Neutrophil (primary cell): Measurements from ENCODE around the gene GADL1.

Source experiments
- H3K27ac ChIP-seq: fragments of 200-600 bp; sonication (generic); 2 replicates; pipeline ENCODE4 v1.5.1; 2016; ENCODE audit warnings: mild to moderate bottlenecking, moderate library complexity
- H3K27me3 ChIP-seq: fragments of 200-600 bp; sonication (generic); 2 replicates; pipeline ENCODE4 v1.6.0; 2016; ENCODE audit warnings: mild to moderate bottlenecking
- H3K36me3 ChIP-seq: fragments of 200-600 bp; sonication (generic); 2 replicates; pipeline ENCODE4 v1.5.1; 2017
- H3K4me1 ChIP-seq, 2 experiments: fragments of 200-600 bp in 1 of 2; sonication (generic) in 1 of 2; 1 replicate in 1 of 2; 2 replicates in 1 of 2; pipeline versions ENCODE4 v1.5.1 to v1.6.1; 2013 to 2016; ENCODE audit warnings: low read depth in 1 of 2, low read length in 1 of 2, mild to moderate bottlenecking in 1 of 2, moderate library complexity in 1 of 2; ENCODE audit not compliant: control insufficient read depth in 1 of 2, insufficient read depth in 1 of 2
- H3K4me3 ChIP-seq, 2 experiments: fragments of 200-600 bp in 1 of 2; sonication (generic) in 1 of 2; 1 replicate in 1 of 2; 2 replicates in 1 of 2; pipeline ENCODE4 v1.5.1; 2013 to 2016; ENCODE audit warnings: low read depth in 1 of 2, low read length in 1 of 2, mild to moderate bottlenecking in 1 of 2, moderate library complexity in 1 of 2
- H3K9me3 ChIP-seq: fragments of 200-600 bp; sonication (generic); 2 replicates; pipeline ENCODE4 v1.5.1; 2016
- TF ChIP-seq, protein P1 (sequence below): fragments of 200-600 bp; sonication (generic); IDR thresholded peaks from 2 replicates; pipeline ENCODE4 v1.5.1; 2016; ENCODE audit warnings: antibody characterized with exemption

Gene GADL1

DNA sequence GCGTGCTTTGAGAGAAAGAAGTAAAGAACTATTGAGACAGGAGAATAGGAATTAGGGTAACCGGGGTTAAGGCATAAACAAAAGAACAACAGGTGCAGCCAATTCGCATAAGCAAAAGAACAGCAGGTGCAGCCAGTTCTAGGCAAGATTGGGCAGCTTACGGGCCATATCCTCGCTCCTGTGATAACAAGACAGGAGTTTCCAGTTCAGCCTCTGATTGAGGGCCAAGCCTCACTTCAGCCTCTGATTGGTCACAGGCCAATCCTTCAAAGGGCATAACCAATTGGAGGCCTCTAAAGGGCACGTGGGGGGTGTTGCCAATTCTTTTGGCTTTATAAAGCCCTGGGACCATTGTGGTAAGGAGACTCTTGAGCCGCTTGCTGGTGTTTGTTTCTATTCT, 143.5 kb downstream of the GADL1 start:
- peaks cover 7 to 11% of the 10 kb centered on the region in 2 experiments for H3K4me1 ChIP-seq
- H3K27me3 ChIP-seq: no peaks in the 10 kb centered on the region
- no peak overlapping the region for H3K27ac ChIP-seq
- TF ChIP-seq, protein P1, sequence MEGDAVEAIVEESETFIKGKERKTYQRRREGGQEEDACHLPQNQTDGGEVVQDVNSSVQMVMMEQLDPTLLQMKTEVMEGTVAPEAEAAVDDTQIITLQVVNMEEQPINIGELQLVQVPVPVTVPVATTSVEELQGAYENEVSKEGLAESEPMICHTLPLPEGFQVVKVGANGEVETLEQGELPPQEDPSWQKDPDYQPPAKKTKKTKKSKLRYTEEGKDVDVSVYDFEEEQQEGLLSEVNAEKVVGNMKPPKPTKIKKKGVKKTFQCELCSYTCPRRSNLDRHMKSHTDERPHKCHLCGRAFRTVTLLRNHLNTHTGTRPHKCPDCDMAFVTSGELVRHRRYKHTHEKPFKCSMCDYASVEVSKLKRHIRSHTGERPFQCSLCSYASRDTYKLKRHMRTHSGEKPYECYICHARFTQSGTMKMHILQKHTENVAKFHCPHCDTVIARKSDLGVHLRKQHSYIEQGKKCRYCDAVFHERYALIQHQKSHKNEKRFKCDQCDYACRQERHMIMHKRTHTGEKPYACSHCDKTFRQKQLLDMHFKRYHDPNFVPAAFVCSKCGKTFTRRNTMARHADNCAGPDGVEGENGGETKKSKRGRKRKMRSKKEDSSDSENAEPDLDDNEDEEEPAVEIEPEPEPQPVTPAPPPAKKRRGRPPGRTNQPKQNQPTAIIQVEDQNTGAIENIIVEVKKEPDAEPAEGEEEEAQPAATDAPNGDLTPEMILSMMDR: no peak
- no peaks in the 10 kb centered on the region for H3K36me3 ChIP-seq
- no peaks in the 10 kb centered on the region for H3K9me3 ChIP-seq
- no peak overlapping the region for H3K4me3 ChIP-seq

DNA sequence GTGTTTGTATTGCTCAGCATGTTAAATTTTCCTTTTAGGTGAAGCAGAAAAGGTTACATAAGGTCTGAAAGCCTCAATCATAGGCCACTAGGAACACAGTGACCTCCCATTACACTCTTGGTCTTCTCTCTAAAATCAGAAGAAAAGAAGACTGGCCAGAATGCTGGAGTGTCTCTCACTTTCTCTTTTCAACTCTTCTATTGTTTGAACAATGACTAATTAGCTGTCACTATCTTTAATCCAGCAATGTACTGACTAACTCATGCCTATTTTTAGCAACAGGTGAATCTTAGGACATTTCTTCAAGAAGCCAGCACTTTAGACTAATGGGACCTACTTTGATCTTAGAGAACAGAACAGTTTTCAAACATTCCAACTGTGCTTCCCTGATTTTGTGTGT, 145.2 kb downstream of the GADL1 start:
- TF ChIP-seq, protein P1: no peak
- Histone ChIP-seq H3K36me3 (no peaks in the 10 kb centered on the region), H3K27ac (no peak overlapping the region), H3K4me3 (no peak overlapping the region), H3K27me3 (no peaks in the 10 kb centered on the region), H3K4me1 (peaks cover 7 to 11% of the 10 kb centered on the region in 2 experiments), H3K9me3 (no peaks in the 10 kb centered on the region)

DNA sequence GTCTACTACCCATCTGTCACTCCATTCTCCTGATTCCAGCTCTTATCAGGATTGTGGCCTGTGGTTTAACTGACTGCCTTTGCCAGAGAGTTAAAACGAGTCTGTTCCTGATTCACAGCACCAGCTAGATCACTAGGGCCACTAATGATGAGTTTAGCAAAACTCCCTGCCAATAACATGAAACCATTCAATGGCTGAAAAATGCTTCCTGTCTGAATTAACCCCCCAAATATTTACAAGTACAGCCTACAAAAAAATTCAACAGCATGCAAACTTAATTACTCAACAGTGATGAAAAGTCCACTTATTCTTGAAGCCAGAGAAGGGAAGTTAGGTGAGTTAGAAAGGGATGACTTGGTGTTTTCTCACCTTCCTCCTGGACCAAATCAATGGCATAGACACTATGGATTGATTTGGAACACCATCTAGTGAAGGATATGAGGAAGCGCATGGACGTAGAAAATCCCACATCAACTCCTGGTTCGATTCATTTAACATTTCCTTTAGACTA, 146.6 kb downstream of the GADL1 start:
- H3K27ac ChIP-seq: no peak overlapping the region
- no peak overlapping the region for H3K4me3 ChIP-seq
- no peaks in the 10 kb centered on the region for H3K27me3 ChIP-seq
- peaks cover 3 to 7% of the 10 kb centered on the region in 2 experiments for H3K4me1 ChIP-seq
- no peaks in the 10 kb centered on the region for H3K36me3 ChIP-seq
- no peaks in the 10 kb centered on the region for H3K9me3 ChIP-seq
- TF ChIP-seq, protein P1: no peak

DNA sequence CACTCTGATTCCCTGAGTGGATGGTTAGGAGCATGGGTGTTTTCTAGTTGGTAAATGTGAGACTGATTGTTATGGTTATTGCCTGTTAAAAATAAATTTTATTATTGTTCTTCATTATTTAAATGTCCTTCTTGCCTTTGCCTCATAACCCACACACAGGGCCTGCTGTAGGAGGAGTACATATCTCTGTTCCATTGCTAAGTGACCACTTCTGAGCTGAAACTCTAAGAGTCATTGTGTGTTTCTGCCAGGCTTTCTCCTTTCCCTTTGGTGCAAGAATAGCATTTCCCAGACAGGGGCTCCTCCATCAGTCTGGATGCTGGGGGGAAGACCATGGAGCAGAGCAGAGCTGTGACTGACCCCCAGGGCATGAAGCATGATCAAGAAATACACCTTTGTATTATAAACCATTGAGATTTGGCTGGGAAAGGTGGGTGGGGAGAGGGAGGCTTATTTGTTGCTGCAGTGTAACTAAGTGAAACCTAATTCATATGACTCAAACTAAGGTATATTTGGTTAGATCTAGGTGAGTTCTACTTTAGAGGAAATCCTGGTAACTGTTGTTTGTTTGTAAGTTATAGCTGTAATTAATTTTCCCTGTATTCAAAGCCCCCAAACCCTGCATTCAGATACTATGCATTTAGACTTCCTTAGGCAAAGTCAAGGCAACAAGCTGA, 150.7 kb downstream of the GADL1 start:
- H3K9me3 ChIP-seq: no peaks in the 10 kb centered on the region
- H3K27me3 ChIP-seq: no peaks in the 10 kb centered on the region
- no peaks in the 10 kb centered on the region for H3K36me3 ChIP-seq
- H3K27ac ChIP-seq: no peak overlapping the region
- H3K4me1 ChIP-seq: no peaks in the 10 kb centered on the region
- no peak overlapping the region for H3K4me3 ChIP-seq
- TF ChIP-seq, protein P1: no peak

DNA sequence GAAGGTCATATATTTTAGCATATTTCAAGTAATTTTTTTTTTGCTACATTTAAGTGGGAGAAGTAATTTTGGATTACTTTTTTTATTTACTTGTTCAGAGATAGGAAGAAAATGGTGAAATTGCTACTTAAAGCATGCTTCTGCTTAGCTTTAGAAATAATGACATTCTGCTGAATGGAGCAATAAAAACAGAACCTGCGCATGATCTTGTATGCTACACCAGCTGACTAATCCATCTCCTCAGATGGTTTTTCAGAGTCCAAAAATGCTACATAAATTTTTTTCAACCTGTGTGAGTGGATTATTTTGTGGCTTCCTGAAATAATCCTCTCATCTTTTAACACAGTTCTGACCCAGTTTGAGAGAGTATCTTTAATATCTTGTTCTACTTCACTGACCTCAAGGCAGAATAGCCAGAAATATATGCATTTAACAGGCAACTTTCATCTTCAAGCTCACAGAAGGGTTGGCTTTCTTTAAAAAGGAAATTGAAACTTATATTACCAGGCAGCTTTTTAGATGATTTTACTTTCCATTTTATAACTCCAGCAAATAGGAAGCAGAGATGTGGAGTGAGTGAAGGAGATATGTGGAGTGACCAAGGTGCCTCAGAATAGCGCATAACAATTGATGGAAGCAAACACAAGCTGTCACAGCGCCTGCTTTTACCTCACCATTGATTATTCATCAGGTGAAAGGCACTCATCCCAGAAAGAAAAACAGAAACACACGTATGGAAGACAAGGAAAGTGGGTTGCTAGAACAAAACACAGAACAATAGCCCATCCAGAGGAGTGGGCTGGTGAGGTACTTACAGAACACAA, 151.5 kb downstream of the GADL1 start:
- Histone ChIP-seq H3K4me3 (no peak overlapping the region), H3K36me3 (no peaks in the 10 kb centered on the region), H3K27ac (no peak overlapping the region), H3K4me1 (peaks cover 2 to 5% of the 10 kb centered on the region in 2 experiments), H3K27me3 (no peaks in the 10 kb centered on the region), H3K9me3 (no peaks in the 10 kb centered on the region)
- TF ChIP-seq, protein P1: no peak
